Stomach (tissue), 9 donors: ENCODE measurements around the gene RIMBP2. TPM values are rescaled to one million over a fixed set of nuclear protein-coding genes. Genes with fewer than 3 reads are reported as not detected.

Experiments used
- DNase-seq, 2 donors: peaks; one replicate each; pipeline versions ENCODE4 v3.0.0 to v3.0.0-alpha.2; 2013 to 2019
- H3K27ac ChIP-seq, 5 donors: fragments of 200-600 bp in 4 of 5; sonication (generic) in 4 of 5; one replicate each; pipeline ENCODE4 v1.5.1; 2013 to 2019; ENCODE audit warnings: mild to moderate bottlenecking in 1 of 5, moderate library complexity in 1 of 5
- H3K27me3 ChIP-seq, 3 donors: fragments of 200-600 bp; sonication (generic); one replicate each; pipeline ENCODE4 v1.5.1; 2017 to 2019; ENCODE audit warnings: mixed run types in 1 of 3
- H3K36me3 ChIP-seq, 4 donors: fragments of 200-600 bp; sonication (generic); 1 replicate in 3 of 4; 2 replicates in 1 of 4; pipeline ENCODE4 v1.5.1; 2016 to 2019
- H3K4me1 ChIP-seq, 4 donors: fragments of 200-600 bp; sonication (generic); one replicate each; pipeline ENCODE4 v1.5.1; 2016 to 2019
- H3K4me3 ChIP-seq, 4 donors: fragments of 200-600 bp; sonication (generic) in 3 of 4; one replicate each; pipeline ENCODE4 v1.5.1; 2016 to 2019; ENCODE audit warnings: mild to moderate bottlenecking in 1 of 4
- H3K9me3 ChIP-seq, 4 donors: fragments of 200-600 bp; sonication (generic); one replicate each; pipeline ENCODE4 v1.5.1; 2016 to 2019
- CTCF ChIP-seq, 7 experiments: fragments of 450-650 bp in 4 of 7; fragments of 200-600 bp in 3 of 7; sonication (generic) in 3 of 7; IDR thresholded peaks; one replicate each; pipeline ENCODE4 v1.5.1; 2016 to 2019; ENCODE audit warnings: antibody characterized with exemption in 7 of 7, control low read depth in 2 of 7, mild to moderate bottlenecking in 1 of 7
- EP300 ChIP-seq: sonication (generic); formaldehyde crosslinking; IDR thresholded peaks from one replicate; pipeline ENCODE4 v1.6.1; 2017; ENCODE audit warnings: antibody characterized with exemption
- POLR2A ChIP-seq, 4 donors: fragments of 450-650 bp; IDR thresholded peaks; one replicate each; pipeline ENCODE4 v1.6.1; 2016; ENCODE audit warnings: antibody characterized with exemption in 4 of 4, control low read depth in 2 of 4, mild to moderate bottlenecking in 1 of 4, moderate library complexity in 1 of 4
- POLR2AphosphoS5 ChIP-seq, 3 donors: sonication (generic); formaldehyde crosslinking; IDR thresholded peaks; one replicate each; pipeline ENCODE4 v1.6.1; 2016; ENCODE audit warnings: antibody characterized with exemption in 3 of 3
- WGBS, 5 donors: extraction: QIAGEN DNeasy Blood & Tissue Kit in 3 of 5; methylation state at CpG; one replicate each; pipeline versions ENCODE4 v1.1.5 to v1.1.7; 2013 to 2018; 5-methylcytosine and 5-hydroxymethylcytosine counted together
- intact Hi-C: fragments of 100-400 bp; cut with DNase I; formaldehyde crosslinking; loops from one replicate; pipeline ENCODE4 v1.15.1; 2023; ENCODE audit warnings: low total_unique reads
- polyA plus RNA-seq, 3 donors: library from polyadenylated mRNA; stranded (reverse); fragments of 200-250 nt; gene quantifications; one replicate each; pipeline ENCODE4 v1.2.3, GENCODE V29; 2013
- total RNA-seq, 5 donors: library from RNA; depleted of rRNA; stranded (reverse); fragments of >200 nt; gene quantifications; one replicate each; pipeline versions ENCODE4 v1.1.0 to v1.2.3, GENCODE V29; 2014 to 2016
- donor health status: healthy with polysubstance abuse.
- donor health status: Bipolar disorder and iron deficiency.
- donor health status: healthy.

The RIMBP2 gene
- total and polyA plus RNA-seq, 8 donors: 0.75 to 44.6 (median 5.6) TPM

- intact Hi-C loops: no loop called here
- Histone ChIP-seq H3K27ac (no peak overlapping the region), H3K9me3 (peaks cover 0 to 29% (median 19%) of the 10 kb centered on the region in 4 donors), H3K36me3 (peaks cover 0 to 4% (median 0%) of the 10 kb centered on the region in 4 donors), H3K4me1 (no peaks in the 10 kb centered on the region), H3K4me3 (no peak overlapping the region), H3K27me3 (no peaks in the 10 kb centered on the region)
- WGBS, 5 donors: 90 to 95% (median 92%) methylated on average over 45 of the region's 45 CpGs
- no peak for DNase-seq
- TF ChIP-seq POLR2A (IDR thresholded peaks at IDR 0.05): no peak
- no peak for TF ChIP-seq EP300
- no peak for TF ChIP-seq POLR2AphosphoS5 (IDR thresholded peaks at IDR 0.05)
- no peak for TF ChIP-seq CTCF (IDR thresholded peaks at IDR 0.05)
Measured at GRCh38 chr12:130441771-130442760, 274.0 kb downstream of the RIMBP2 start.

GRCh38 chr12:130440411-130441080 is 275.6 kb downstream of the RIMBP2 start:
- peaks cover 0 to 36% (median 24%) of the 10 kb centered on the region in 4 donors for H3K9me3 ChIP-seq
- TF ChIP-seq POLR2A (IDR thresholded peaks at IDR 0.05): no peak
- TF ChIP-seq EP300: no peak
- TF ChIP-seq CTCF (IDR thresholded peaks at IDR 0.05): no peak
- TF ChIP-seq POLR2AphosphoS5 (IDR thresholded peaks at IDR 0.05): no peak
- no peak overlapping the region for H3K4me3 ChIP-seq
- H3K36me3 ChIP-seq: peaks cover 0 to 4% (median 0%) of the 10 kb centered on the region in 4 donors
- intact Hi-C loops: no loop called here
- H3K4me1 ChIP-seq: no peaks in the 10 kb centered on the region
- no peak for DNase-seq
- H3K27ac ChIP-seq: no peak overlapping the region
- WGBS, 5 donors: 91 to 93% (median 93%) methylated on average over 23 of the region's 23 CpGs
- H3K27me3 ChIP-seq: no peaks in the 10 kb centered on the region

- H3K27me3 ChIP-seq: no peaks in the 10 kb centered on the region
- no peaks in the 10 kb centered on the region for H3K4me1 ChIP-seq
- no peak for DNase-seq
- no peak overlapping the region for H3K4me3 ChIP-seq
- intact Hi-C loops: no loop called here
- H3K9me3 ChIP-seq: peaks cover 0 to 36% (median 24%) of the 10 kb centered on the region in 4 donors
- H3K27ac ChIP-seq: no peak overlapping the region
- H3K36me3 ChIP-seq: peaks cover 0 to 4% (median 0%) of the 10 kb centered on the region in 4 donors
- WGBS, 5 donors: 97 to 99% (median 98%) methylated on average over 3 of the region's 3 CpGs
- TF ChIP-seq CTCF (IDR thresholded peaks at IDR 0.05): no peak
- TF ChIP-seq POLR2AphosphoS5 (IDR thresholded peaks at IDR 0.05): no peak
- TF ChIP-seq EP300: no peak
Measured at GRCh38 chr12:130439250-130439649, 276.8 kb downstream of the RIMBP2 start.

GRCh38 chr12:130438711-130439110 is 277.4 kb downstream of the RIMBP2 start:
- no peak overlapping the region for H3K4me3 ChIP-seq
- intact Hi-C loops: no loop called here
- H3K9me3 ChIP-seq: peaks cover 0 to 39% (median 30%) of the 10 kb centered on the region in 4 donors
- no peaks in the 10 kb centered on the region for H3K4me1 ChIP-seq
- H3K27ac ChIP-seq: no peak overlapping the region
- no peak for TF ChIP-seq POLR2A (IDR thresholded peaks at IDR 0.05)
- TF ChIP-seq CTCF (IDR thresholded peaks at IDR 0.05): no peak
- TF ChIP-seq POLR2AphosphoS5 (IDR thresholded peaks at IDR 0.05): no peak
- no peak for TF ChIP-seq EP300
- 86 to 95% (median 95%) methylated on average over 13 of the region's 13 CpGs for WGBS, 5 donors
- no peak for DNase-seq
- no peaks in the 10 kb centered on the region for H3K27me3 ChIP-seq
- peaks cover 0 to 4% (median 0%) of the 10 kb centered on the region in 4 donors for H3K36me3 ChIP-seq
